ENCODE measurements around the gene ACSL1. TPM values are rescaled to one million over a fixed set of nuclear protein-coding genes. Genes with fewer than 3 reads are reported as not detected.
"Not testable (repeated sequence)": the region's sequence is repeated elsewhere in the genome, so short reads cannot be mapped to it uniquely, and the experiment has no call there.

ACSL1 gene
- total RNA-seq, 1 donor from 2014 or later: 5.1 TPM

GRCh38 chr4:184744236-184744635 is 81.5 kb downstream of the ACSL1 start:
- Mint-ChIP-seq H3K36me3 (peaks cover 1% of the 10 kb centered on the region), H3K4me1 (peaks cover 27% of the 10 kb centered on the region), H3K27me3 (ENCODE audit: insufficient read depth, low read depth) (peaks cover 15% of the 10 kb centered on the region), H3K9me3 (peaks cover 5% of the 10 kb centered on the region), H3K27ac (no peak overlapping the region), H3K4me3 (no peak overlapping the region)
- DNase-seq (ENCODE audit: low spot score): no peak
- H3K9ac ChIP-seq: no peak overlapping the region
- H3K9me3 ChIP-seq (ENCODE audit: low read depth): no peaks in the 10 kb centered on the region
- no peak overlapping the region for H3K27ac ChIP-seq
- H3K27me3 ChIP-seq: peaks cover 10% of the 10 kb centered on the region
- no peaks in the 10 kb centered on the region for H3K79me2 ChIP-seq (ENCODE audit: low read depth)
- no peaks in the 10 kb centered on the region for H3K36me3 ChIP-seq
- TF ChIP-seq EZH2 (IDR thresholded peaks at IDR 0.05) (no peak), CTCF (IDR thresholded peaks at IDR 0.05) (no peak), EZH2phosphoT487 (IDR thresholded peaks at IDR 0.05) (no peak)
- H3F3A ChIP-seq (ENCODE audit: low read depth): no peaks in the 10 kb centered on the region
- H4K20me1 ChIP-seq (ENCODE audit: low read depth): no peaks in the 10 kb centered on the region
- no peak overlapping the region for H3K4me2 ChIP-seq
- no peak overlapping the region for H2AFZ ChIP-seq (replicated peaks)
- no peaks in the 10 kb centered on the region for H3K4me1 ChIP-seq
- no peak overlapping the region for H3K4me3 ChIP-seq

GRCh38 chr4:184743650-184744049 is 82.1 kb downstream of the ACSL1 start:
- H3K4me3 ChIP-seq: no peak overlapping the region
- Mint-ChIP-seq H3K27ac (no peak overlapping the region), H3K36me3 (peaks cover 1% of the 10 kb centered on the region), H3K4me1 (peaks cover 24% of the 10 kb centered on the region), H3K27me3 (ENCODE audit: insufficient read depth, low read depth) (peaks cover 15% of the 10 kb centered on the region), H3K9me3 (peaks cover 5% of the 10 kb centered on the region), H3K4me3 (no peak overlapping the region)
- peaks cover 10% of the 10 kb centered on the region for H3K27me3 ChIP-seq
- H3K9me3 ChIP-seq (ENCODE audit: low read depth): no peaks in the 10 kb centered on the region
- H3K79me2 ChIP-seq (ENCODE audit: low read depth): no peaks in the 10 kb centered on the region
- no peak overlapping the region for H3K9ac ChIP-seq
- no peak overlapping the region for H3K27ac ChIP-seq
- no peak for DNase-seq (ENCODE audit: low spot score)
- H2AFZ ChIP-seq (replicated peaks): no peak overlapping the region
- H3K36me3 ChIP-seq: no peaks in the 10 kb centered on the region
- H3K4me2 ChIP-seq: no peak overlapping the region
- H3K4me1 ChIP-seq: no peaks in the 10 kb centered on the region
- no peaks in the 10 kb centered on the region for H4K20me1 ChIP-seq (ENCODE audit: low read depth)
- no peak for TF ChIP-seq CTCF (IDR thresholded peaks at IDR 0.05)
- no peak for TF ChIP-seq EZH2 (IDR thresholded peaks at IDR 0.05)
- TF ChIP-seq EZH2phosphoT487 (IDR thresholded peaks at IDR 0.05): no peak
- H3F3A ChIP-seq (ENCODE audit: low read depth): no peaks in the 10 kb centered on the region

GRCh38 chr4:184741651-184742050 is 84.1 kb downstream of the ACSL1 start:
- H2AFZ ChIP-seq (replicated peaks); H3K36me3 ChIP-seq; H3K27me3 ChIP-seq; H3K4me3 Mint-ChIP-seq; H3K4me1 ChIP-seq; H3K9me3 ChIP-seq (ENCODE audit: low read depth); H3K4me1 Mint-ChIP-seq; H4K20me1 ChIP-seq (ENCODE audit: low read depth); H3K27ac ChIP-seq; H3K9me3 Mint-ChIP-seq; H3K4me2 ChIP-seq; DNase-seq (ENCODE audit: low spot score); H3F3A ChIP-seq (ENCODE audit: low read depth); H3K36me3 Mint-ChIP-seq; H3K9ac ChIP-seq; H3K27ac Mint-ChIP-seq; H3K4me3 ChIP-seq; H3K79me2 ChIP-seq (ENCODE audit: low read depth): not testable (repeated sequence)
- peaks cover 13% of the 10 kb centered on the region for H3K27me3 Mint-ChIP-seq (ENCODE audit: insufficient read depth, low read depth)

GRCh38 chr4:184740980-184741391 is 84.8 kb downstream of the ACSL1 start:
- Mint-ChIP-seq H3K4me1 (peaks cover 3% of the 10 kb centered on the region), H3K4me3 (no peak overlapping the region), H3K9me3 (peaks cover 5% of the 10 kb centered on the region), H3K27ac (no peak overlapping the region), H3K27me3 (ENCODE audit: insufficient read depth, low read depth) (peaks cover 11% of the 10 kb centered on the region), H3K36me3 (peaks cover 1% of the 10 kb centered on the region)
- H3K27me3 ChIP-seq: no peaks in the 10 kb centered on the region
- no peaks in the 10 kb centered on the region for H3K79me2 ChIP-seq (ENCODE audit: low read depth)
- H3K9me3 ChIP-seq (ENCODE audit: low read depth): no peaks in the 10 kb centered on the region
- no peaks in the 10 kb centered on the region for H4K20me1 ChIP-seq (ENCODE audit: low read depth)
- no peak overlapping the region for H3K4me3 ChIP-seq
- DNase-seq (ENCODE audit: low spot score): no peak
- H3K27ac ChIP-seq: no peak overlapping the region
- H3K4me2 ChIP-seq: no peak overlapping the region
- no peaks in the 10 kb centered on the region for H3F3A ChIP-seq (ENCODE audit: low read depth)
- H3K4me1 ChIP-seq: no peaks in the 10 kb centered on the region
- TF ChIP-seq EZH2 (IDR thresholded peaks at IDR 0.05) (no peak), CTCF (IDR thresholded peaks at IDR 0.05) (no peak), EZH2phosphoT487 (IDR thresholded peaks at IDR 0.05) (no peak)
- H3K36me3 ChIP-seq: no peaks in the 10 kb centered on the region
- no peak overlapping the region for H3K9ac ChIP-seq
- no peak overlapping the region for H2AFZ ChIP-seq (replicated peaks)

- H3K9ac ChIP-seq; H3K27ac ChIP-seq; H3K9me3 Mint-ChIP-seq; H3K27me3 Mint-ChIP-seq (ENCODE audit: insufficient read depth, low read depth); H3K4me1 ChIP-seq; H2AFZ ChIP-seq (replicated peaks); H3K4me3 ChIP-seq; H3K4me1 Mint-ChIP-seq; H3F3A ChIP-seq (ENCODE audit: low read depth); DNase-seq (ENCODE audit: low spot score); H4K20me1 ChIP-seq (ENCODE audit: low read depth); H3K4me3 Mint-ChIP-seq; H3K27me3 ChIP-seq; H3K27ac Mint-ChIP-seq; H3K36me3 ChIP-seq; H3K79me2 ChIP-seq (ENCODE audit: low read depth); H3K36me3 Mint-ChIP-seq; H3K4me2 ChIP-seq; H3K9me3 ChIP-seq (ENCODE audit: low read depth): not testable (repeated sequence)
Observed at GRCh38 chr4:184739575-184739974, 86.2 kb downstream of the ACSL1 start.
